HepG2 (cell line): ENCODE data around the gene CAPS. TPM values are rescaled to one million over a fixed set of nuclear protein-coding genes. Genes with fewer than 3 reads are reported as not detected.

Experiments used
- ATAC-seq: fragments of 200-7000 bp; cut with Tn5 transposase; 3 replicates; pipeline ENCODE4 v1.9.1; 2020; ENCODE audit warnings: mild to moderate bottlenecking, moderate library complexity
- BruUV-seq: library from RNA; stranded (reverse); fragments of 400-500 nt; replicated peaks from 2 replicates; lab custom pipeline; 2021; lab: Mats Ljungman, UMichigan
- CTCF ChIA-PET: fragments of 300-600 bp; formaldehyde crosslinking; extraction: SDS; loops from one replicate; lab custom pipeline; 2021; ENCODE audit warnings: low total read pairs, inconsistent platforms, low intra/inter-chr PET ratio; lab: Yijun Ruan, JAX
- POLR2A ChIA-PET: fragments of 350-600 bp; sonication (Branson Sonifier 250); formaldehyde crosslinking; loops from one replicate; lab custom pipeline; 2020; ENCODE audit warnings: antibody characterized with exemption, inconsistent platforms; lab: Yijun Ruan, JAX
- DNase-seq: peaks from one replicate; pipeline ENCODE4 v3.0.0-alpha.2; 2015; ENCODE audit warnings: low spot score
- FAIRE-seq: peaks from 3 replicates; lab custom pipeline; 2011; peaks lifted over from hg19 to GRCh38; lab: Jason Lieb, UNC
- H2AFZ ChIP-seq: one replicate; pipeline ENCODE4 v1.6.1; 2011; ENCODE audit warnings: low read length, inconsistent platforms
- H3K27ac ChIP-seq: fragments of 300-600 bp; 3 replicates; pipeline ENCODE4 v1.8.0; 2011; ENCODE audit warnings: mixed run types, mild to moderate bottlenecking, mixed read lengths, low read length, inconsistent platforms; ENCODE audit not compliant: insufficient read depth; ENCODE audit errors: extremely low read length
- H3K27me3 ChIP-seq, 2 experiments: fragments of 200-600 bp in 1 of 2; 2 replicates in 1 of 2; 3 replicates in 1 of 2; pipeline versions ENCODE4 v1.6.0 to v1.8.0; 2011; ENCODE audit warnings: low read length in 2 of 2, mild to moderate bottlenecking in 2 of 2, moderate library complexity in 2 of 2, inconsistent platforms in 1 of 2; ENCODE audit not compliant: insufficient read depth in 2 of 2, control insufficient read depth in 1 of 2
- H3K36me3 ChIP-seq, 2 experiments: fragments of 200-600 bp in 1 of 2; replicated peaks in 1 of 2; 2 replicates in 1 of 2; 3 replicates in 1 of 2; pipeline versions ENCODE4 v1.5.1 to v1.8.0; 2011; ENCODE audit warnings: low read length in 2 of 2, inconsistent platforms in 1 of 2; ENCODE audit not compliant: insufficient read depth in 2 of 2, control insufficient read depth in 1 of 2
- H3K4me1 ChIP-seq: 2 replicates; pipeline ENCODE4 v1.5.1; 2012; ENCODE audit warnings: low read length, inconsistent platforms; ENCODE audit not compliant: insufficient read depth
- H3K4me2 ChIP-seq: 2 replicates; pipeline ENCODE4 v1.6.0; 2011; ENCODE audit warnings: low read depth, low read length, inconsistent platforms
- H3K4me3 ChIP-seq, 3 experiments: fragments of 200-600 bp in 1 of 3; sonication (generic), shearing (Covaris generic) in 1 of 3; replicated peaks in 1 of 3; 2 replicates each; pipeline ENCODE4 v1.5.1; 2011 to 2016; ENCODE audit warnings: low read length in 3 of 3, inconsistent platforms in 2 of 3, low read depth in 2 of 3, mild to moderate bottlenecking in 2 of 3, control low read depth in 1 of 3, mixed read lengths in 1 of 3; ENCODE audit not compliant: insufficient read depth in 1 of 3
- H3K79me2 ChIP-seq: one replicate; pipeline ENCODE4 v1.6.1; 2011; ENCODE audit warnings: low read length, inconsistent platforms; ENCODE audit not compliant: insufficient read depth
- H3K9ac ChIP-seq: 2 replicates; pipeline ENCODE4 v1.6.0; 2011; ENCODE audit warnings: mild to moderate bottlenecking, low read depth, low read length, inconsistent platforms; ENCODE audit not compliant: insufficient read depth
- H3K9me3 ChIP-seq: 2 replicates; pipeline ENCODE4 v1.5.1; 2012; ENCODE audit warnings: mild to moderate bottlenecking, low read length
- H4K20me1 ChIP-seq: 2 replicates; pipeline ENCODE4 v1.6.0; 2011; ENCODE audit warnings: inconsistent platforms, mild to moderate bottlenecking, low read length, moderate library complexity; ENCODE audit not compliant: insufficient read depth
- KAT2B ChIP-seq: fragments of 150-350 bp; IDR thresholded peaks from 2 replicates; pipeline ENCODE4 v1.6.1; 2014; ENCODE audit warnings: low read depth, low read length, borderline replicate concordance
- SAP130 ChIP-seq: IDR thresholded peaks from 2 replicates; pipeline ENCODE4 v1.6.1; 2016; ENCODE audit warnings: low read depth
- SMAD1 ChIP-seq: sonication (generic); formaldehyde crosslinking; IDR thresholded peaks from 2 replicates; pipeline ENCODE4 v1.4.0; 2020; ENCODE audit warnings: missing genetic modification reagents, low read depth, mild to moderate bottlenecking, borderline replicate concordance
- ZC3H13 ChIP-seq: sonication (generic); formaldehyde crosslinking; IDR thresholded peaks from 2 replicates; pipeline ENCODE4 v1.8.1; 2023; ENCODE audit warnings: mild to moderate bottlenecking, missing genetic modification reagents, moderate library complexity
- ZNF24 ChIP-seq: fragments of 450-650 bp; IDR thresholded peaks from 2 replicates; pipeline ENCODE4 v1.6.1; 2017; ENCODE audit warnings: antibody characterized with exemption, mild to moderate bottlenecking
- WGBS: methylation state at CpG from one replicate; pipeline ENCODE4 v1.1.6; 2017; ENCODE audit warnings: low lambda C conversion rate; 5-methylcytosine and 5-hydroxymethylcytosine counted together
- in situ Hi-C: cut with HindIII; loops from 2 replicates; pipeline ENCODE4 v1.10.0; 2017; ENCODE audit warnings: low pct_unique_long_range_greater_than_20kb; ENCODE audit not compliant: extremely low pct_ligation_motif_present
- intact Hi-C: fragments of 100-400 bp; cut with micrococcal nuclease; formaldehyde crosslinking; loops from one replicate; pipeline ENCODE4 v1.10.0; 2022; ENCODE audit not compliant: unreplicated experiment
- polyA plus RNA-seq, 8 experiments: library from polyadenylated mRNA; depleted of rRNA in 3 of 8; stranded (reverse) in 7 of 8; unstranded in 1 of 8; fragments of >200 nt; fragmentation: Illumina TruSeq in 4 of 8; extraction: Trizol in 4 of 8; gene quantifications; 2 replicates each; pipeline versions ENCODE4 v1.2.1 to v1.2.3, GENCODE V29; 2011 to 2016; ENCODE audit warnings: low read depth in 4 of 8, missing spikeins in 1 of 8, mixed read lengths in 1 of 8; ENCODE audit not compliant: insufficient read depth in 1 of 8
- total RNA-seq, 5 experiments: library from RNA; depleted of rRNA; stranded (reverse); fragments of >200 nt; fragmentation: Illumina TruSeq; extraction: Trizol; gene quantifications; 2 replicates each; pipeline ENCODE4 v1.2.3, GENCODE V29; 2016; ENCODE audit warnings: low read depth in 1 of 5
- TF ChIP-seq, protein P1 (sequence below): sonication (generic); formaldehyde crosslinking; IDR thresholded peaks from 2 replicates; pipeline ENCODE4 v1.5.1; 2020; ENCODE audit warnings: mild to moderate bottlenecking, missing genetic modification reagents, moderate library complexity

The CAPS gene
- total and polyA plus RNA-seq, 2 of the 13 experiments (the other 11 are each of a cell fraction or from before 2014, with no cell fraction given), result 3.1 TPM

DNA sequence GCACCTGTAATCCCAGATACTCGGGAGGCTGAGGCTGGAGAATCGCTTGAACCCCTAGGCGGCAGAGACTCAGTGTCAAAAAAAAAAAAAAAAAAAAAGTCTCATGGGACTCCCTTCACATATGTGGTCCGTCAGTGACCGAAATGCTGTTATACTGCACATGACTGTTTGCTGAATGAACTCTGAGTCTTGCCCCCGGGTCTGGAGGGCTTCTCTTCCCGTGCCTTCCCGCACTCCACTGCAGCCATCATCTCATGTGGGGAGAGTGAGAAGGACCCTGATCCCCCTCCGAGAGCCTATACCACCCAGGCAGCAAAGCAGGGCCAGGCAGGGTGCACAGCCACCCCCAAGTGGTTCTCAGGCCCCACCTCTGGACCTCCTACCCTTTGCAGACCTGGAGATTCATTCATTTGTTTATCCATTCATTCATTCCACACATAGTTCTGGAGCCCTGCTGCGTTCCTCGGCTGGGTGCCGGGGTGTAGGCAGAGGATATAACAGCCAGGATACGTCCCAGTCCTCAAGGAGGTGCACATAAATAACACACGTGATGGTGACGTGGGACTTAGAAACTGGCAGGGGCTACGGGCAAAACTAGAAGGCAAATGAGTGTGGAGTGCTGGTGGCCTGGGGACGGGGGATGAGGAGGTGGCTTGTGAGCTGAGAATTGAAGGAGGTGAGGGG lies 24.6 kb upstream of the CAPS start:
- Histone ChIP-seq H3K27me3 (no peaks in the 10 kb centered on the region), H3K4me1 (peaks cover 57% of the 10 kb centered on the region), H3K9ac (no peak overlapping the region), H4K20me1 (no peaks in the 10 kb centered on the region), H3K4me3 (0 out of 6 replicates have a peak overlapping the region, but pooled peaks of 1 of the 3 experiments have one; percentile 1), H3K4me2 (peak overlapping the region; percentile 59), H3K27ac (no peak overlapping the region), H3K79me2 (no peaks in the 10 kb centered on the region), H3K9me3 (no peaks in the 10 kb centered on the region), H3K36me3 (no peaks in the 10 kb centered on the region), H2AFZ (no peak overlapping the region)
- ChIA-PET CTCF (interaction anchor here (1.0 kb wide), 1 partner anchor 86 kb away, joined by 3 read pairs; no protein-coding TSS in a partner anchor), POLR2A (interaction anchor here (2.6 to 3.3 kb wide), 2 partner anchors 14 to 62 kb away, joined by 7 to 22 read pairs; partner anchors contain the start of gene NDUFA11)
- in situ Hi-C loops (no loop called here), intact Hi-C loops (no loop called here)
- no peak for FAIRE-seq
- WGBS, result 49% methylated on average over 17 of the region's 17 CpGs
- TF ChIP-seq ZC3H13 (CRISPR knock-in tag) (0 out of 2 replicates have a peak, but pooled peaks have one; percentile 21), SAP130 (CRISPR knock-in tag) (0 out of 2 replicates have a peak, but pooled peaks have one; percentile 14), ZNF24 (peak; percentile 87), SMAD1 (no peak), KAT2B (no peak)
- TF ChIP-seq, protein P1, sequence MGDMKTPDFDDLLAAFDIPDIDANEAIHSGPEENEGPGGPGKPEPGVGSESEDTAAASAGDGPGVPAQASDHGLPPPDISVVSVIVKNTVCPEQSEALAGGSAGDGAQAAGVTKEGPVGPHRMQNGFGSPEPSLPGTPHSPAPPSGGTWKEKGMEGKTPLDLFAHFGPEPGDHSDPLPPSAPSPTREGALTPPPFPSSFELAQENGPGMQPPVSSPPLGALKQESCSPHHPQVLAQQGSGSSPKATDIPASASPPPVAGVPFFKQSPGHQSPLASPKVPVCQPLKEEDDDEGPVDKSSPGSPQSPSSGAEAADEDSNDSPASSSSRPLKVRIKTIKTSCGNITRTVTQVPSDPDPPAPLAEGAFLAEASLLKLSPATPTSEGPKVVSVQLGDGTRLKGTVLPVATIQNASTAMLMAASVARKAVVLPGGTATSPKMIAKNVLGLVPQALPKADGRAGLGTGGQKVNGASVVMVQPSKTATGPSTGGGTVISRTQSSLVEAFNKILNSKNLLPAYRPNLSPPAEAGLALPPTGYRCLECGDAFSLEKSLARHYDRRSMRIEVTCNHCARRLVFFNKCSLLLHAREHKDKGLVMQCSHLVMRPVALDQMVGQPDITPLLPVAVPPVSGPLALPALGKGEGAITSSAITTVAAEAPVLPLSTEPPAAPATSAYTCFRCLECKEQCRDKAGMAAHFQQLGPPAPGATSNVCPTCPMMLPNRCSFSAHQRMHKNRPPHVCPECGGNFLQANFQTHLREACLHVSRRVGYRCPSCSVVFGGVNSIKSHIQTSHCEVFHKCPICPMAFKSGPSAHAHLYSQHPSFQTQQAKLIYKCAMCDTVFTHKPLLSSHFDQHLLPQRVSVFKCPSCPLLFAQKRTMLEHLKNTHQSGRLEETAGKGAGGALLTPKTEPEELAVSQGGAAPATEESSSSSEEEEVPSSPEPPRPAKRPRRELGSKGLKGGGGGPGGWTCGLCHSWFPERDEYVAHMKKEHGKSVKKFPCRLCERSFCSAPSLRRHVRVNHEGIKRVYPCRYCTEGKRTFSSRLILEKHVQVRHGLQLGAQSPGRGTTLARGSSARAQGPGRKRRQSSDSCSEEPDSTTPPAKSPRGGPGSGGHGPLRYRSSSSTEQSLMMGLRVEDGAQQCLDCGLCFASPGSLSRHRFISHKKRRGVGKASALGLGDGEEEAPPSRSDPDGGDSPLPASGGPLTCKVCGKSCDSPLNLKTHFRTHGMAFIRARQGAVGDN, result peak; percentile 20
- no peak; the same call in 2 of the 3 replicates for ATAC-seq
- BruUV-seq, result no TSS peak
- no peak for DNase-seq
